OCI-LY1 (cell line): ENCODE measurements around the gene NPAS3.

ENCODE experiments used
- EZH2 ChIP-seq: fragments of 200-600 bp; sonication (generic), shearing (Covaris generic); IDR thresholded peaks from 2 replicates; pipeline ENCODE4 v1.8.0; 2017; ENCODE audit warnings: borderline replicate concordance, mixed run types, mild to moderate bottlenecking, antibody characterized with exemption, low read length, moderate library complexity, mixed read lengths
- TF ChIP-seq, protein P1 (sequence below): fragments of 200-600 bp; sonication (generic), shearing (Covaris generic); IDR thresholded peaks from 2 replicates; pipeline ENCODE4 v1.5.1; 2017; ENCODE audit warnings: mild to moderate bottlenecking, antibody characterized with exemption, low read length, moderate library complexity, mixed read lengths

DNA sequence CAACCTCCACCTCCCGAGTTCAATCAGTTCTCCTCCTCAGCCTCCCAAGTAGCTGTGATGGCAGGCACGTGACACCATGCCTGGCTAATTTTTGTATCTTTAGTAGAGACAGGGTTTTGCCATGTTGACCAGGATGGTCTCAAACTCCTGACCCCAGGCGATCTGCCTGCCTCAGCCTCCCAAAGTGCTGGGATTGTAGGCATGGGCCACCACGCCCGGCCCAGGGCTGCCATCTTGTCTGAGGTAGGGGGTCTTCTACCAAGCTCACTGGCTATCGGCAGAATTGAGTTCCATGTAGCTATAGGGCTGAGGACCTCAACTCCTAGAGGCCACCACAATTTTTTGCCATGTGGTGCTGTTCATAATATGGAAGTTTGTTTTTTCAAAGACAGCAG lies 896.6 kb downstream of the NPAS3 start:
- TF ChIP-seq, protein P1, sequence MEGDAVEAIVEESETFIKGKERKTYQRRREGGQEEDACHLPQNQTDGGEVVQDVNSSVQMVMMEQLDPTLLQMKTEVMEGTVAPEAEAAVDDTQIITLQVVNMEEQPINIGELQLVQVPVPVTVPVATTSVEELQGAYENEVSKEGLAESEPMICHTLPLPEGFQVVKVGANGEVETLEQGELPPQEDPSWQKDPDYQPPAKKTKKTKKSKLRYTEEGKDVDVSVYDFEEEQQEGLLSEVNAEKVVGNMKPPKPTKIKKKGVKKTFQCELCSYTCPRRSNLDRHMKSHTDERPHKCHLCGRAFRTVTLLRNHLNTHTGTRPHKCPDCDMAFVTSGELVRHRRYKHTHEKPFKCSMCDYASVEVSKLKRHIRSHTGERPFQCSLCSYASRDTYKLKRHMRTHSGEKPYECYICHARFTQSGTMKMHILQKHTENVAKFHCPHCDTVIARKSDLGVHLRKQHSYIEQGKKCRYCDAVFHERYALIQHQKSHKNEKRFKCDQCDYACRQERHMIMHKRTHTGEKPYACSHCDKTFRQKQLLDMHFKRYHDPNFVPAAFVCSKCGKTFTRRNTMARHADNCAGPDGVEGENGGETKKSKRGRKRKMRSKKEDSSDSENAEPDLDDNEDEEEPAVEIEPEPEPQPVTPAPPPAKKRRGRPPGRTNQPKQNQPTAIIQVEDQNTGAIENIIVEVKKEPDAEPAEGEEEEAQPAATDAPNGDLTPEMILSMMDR, result no peak
- TF ChIP-seq EZH2, result no peak
